H1 (cell line): Measurements from ENCODE around the gene KLF12. TPM values are rescaled to one million over a fixed set of nuclear protein-coding genes. Genes with fewer than 3 reads are reported as not detected.

Experiments
- CTCF ChIA-PET: fragments of 300-600 bp; sonication (Branson Sonifier 250); formaldehyde crosslinking; loops from one replicate; lab custom pipeline; 2021; ENCODE audit not compliant: partially characterized antibody; lab: Charles Lee
- POLR2A ChIA-PET: fragments of 300-600 bp; sonication (Branson Sonifier 250); formaldehyde crosslinking; loops from one replicate; lab custom pipeline; 2021; ENCODE audit warnings: inconsistent platforms; ENCODE audit not compliant: partially characterized antibody; lab: Charles Lee
- DNase-seq, 2 experiments: peaks; one replicate each; pipeline versions ENCODE4 v3.0.0 to v3.0.0-alpha.2; 2010 to 2022; ENCODE audit warnings: low spot score in 2 of 2, low read depth in 1 of 2, mixed read lengths in 1 of 2
- FAIRE-seq: peaks from 2 replicates; lab custom pipeline; 2011; peaks lifted over from hg19 to GRCh38; lab: Jason Lieb, UNC
- H2AFZ ChIP-seq: 2 replicates; pipeline ENCODE4 v1.8.1; 2012; ENCODE audit warnings: low read length, inconsistent platforms
- H2AK5ac ChIP-seq: 2 replicates; pipeline ENCODE4 v1.6.1; 2013; ENCODE audit warnings: low read depth, low read length
- H2BK120ac ChIP-seq: replicated peaks from 2 replicates; pipeline ENCODE3; 2013; ENCODE audit warnings: low read depth, low read length, inconsistent platforms
- H2BK12ac ChIP-seq: 2 replicates; pipeline ENCODE4 v1.6.1; 2013; ENCODE audit warnings: low read depth, low read length
- H2BK15ac ChIP-seq: 2 replicates; pipeline ENCODE4 v1.6.1; 2013; ENCODE audit warnings: low read length
- H2BK20ac ChIP-seq: 2 replicates; pipeline ENCODE4 v1.6.1; 2013; ENCODE audit warnings: low read length
- H2BK5ac ChIP-seq: 2 replicates; pipeline ENCODE4 v1.6.1; 2013; ENCODE audit warnings: low read depth, low read length
- H3K14ac ChIP-seq: 2 replicates; pipeline ENCODE4 v1.6.1; 2013; ENCODE audit warnings: inconsistent platforms; ENCODE audit not compliant: insufficient read length
- H3K18ac ChIP-seq: 2 replicates; pipeline ENCODE4 v1.6.1; 2013; ENCODE audit warnings: low read length; ENCODE audit errors: extremely low read depth
- H3K23ac ChIP-seq: 2 replicates; pipeline ENCODE4 v1.6.1; 2013; ENCODE audit warnings: inconsistent platforms; ENCODE audit not compliant: insufficient read length
- H3K23me2 ChIP-seq: 2 replicates; pipeline ENCODE4 v1.6.1; 2013; ENCODE audit warnings: low read depth, low read length
- H3K27ac ChIP-seq: 2 replicates; pipeline ENCODE4 v1.6.1; 2011; ENCODE audit warnings: low read depth, low read length, inconsistent platforms
- H3K27me3 ChIP-seq, 4 experiments: replicated peaks in 1 of 4; 1 replicate in 1 of 4; 2 replicates in 3 of 4; pipeline versions ENCODE4 v1.6.1 to v1.8.1; 2011 to 2013; ENCODE audit warnings: low read length in 3 of 4, mild to moderate bottlenecking in 3 of 4, inconsistent platforms in 2 of 4, mixed read lengths in 2 of 4, moderate library complexity in 1 of 4; ENCODE audit not compliant: control insufficient read depth in 3 of 4, insufficient read depth in 3 of 4; ENCODE audit errors: extremely low read depth in 1 of 4
- H3K36me3 ChIP-seq, 4 experiments: 2 replicates each; pipeline versions ENCODE4 v1.6.1 to v1.8.1; 2011 to 2013; ENCODE audit warnings: mild to moderate bottlenecking in 4 of 4, low read length in 3 of 4, moderate library complexity in 2 of 4, control low read depth in 1 of 4, inconsistent platforms in 1 of 4; ENCODE audit not compliant: insufficient read depth in 4 of 4, control insufficient read depth in 2 of 4
- H3K4ac ChIP-seq: replicated peaks from 2 replicates; pipeline ENCODE3; 2013; ENCODE audit warnings: low read length, low read depth, mixed read lengths, inconsistent platforms; ENCODE audit not compliant: insufficient read length
- H3K4me1 ChIP-seq, 4 experiments: replicated peaks in 1 of 4; 1 replicate in 1 of 4; 2 replicates in 3 of 4; pipeline versions ENCODE4 v1.6.1 to v1.8.1; 2011 to 2013; ENCODE audit warnings: low read length in 3 of 4, inconsistent platforms in 2 of 4, mixed read lengths in 1 of 4; ENCODE audit not compliant: insufficient read depth in 4 of 4, control insufficient read depth in 3 of 4
- H3K4me2 ChIP-seq, 2 experiments: 2 replicates each; pipeline versions ENCODE4 v1.6.1 to v1.8.1; 2011 to 2013; ENCODE audit warnings: low read depth in 2 of 2, low read length in 2 of 2, control low read depth in 1 of 2, inconsistent platforms in 1 of 2, mild to moderate bottlenecking in 1 of 2; ENCODE audit not compliant: insufficient read depth in 1 of 2
- H3K4me3 ChIP-seq, 4 experiments: fragments of 200-600, 300-600 bp in 1 of 4; sonication (generic), shearing (Covaris generic), sonication (Bioruptor Twin) in 1 of 4; 2 replicates each; pipeline versions ENCODE4 v1.5.1 to v1.8.1; 2011 to 2016; ENCODE audit warnings: low read length in 4 of 4, low read depth in 3 of 4, control low read depth in 2 of 4, inconsistent platforms in 2 of 4, mild to moderate bottlenecking in 2 of 4, mixed read lengths in 1 of 4, moderate library complexity in 1 of 4; ENCODE audit not compliant: insufficient read depth in 2 of 4; ENCODE audit errors: extremely low read depth in 1 of 4
- H3K56ac ChIP-seq: replicated peaks from 2 replicates; pipeline ENCODE3; 2013; ENCODE audit warnings: low read depth, mild to moderate bottlenecking, mixed read lengths, low read length, inconsistent platforms; ENCODE audit not compliant: insufficient read length
- H3K79me1 ChIP-seq: 2 replicates; pipeline ENCODE4 v1.6.1; 2013; ENCODE audit warnings: low read depth, low read length, control low read depth
- H3K79me2 ChIP-seq, 2 experiments: 2 replicates each; pipeline versions ENCODE4 v1.6.1 to v1.8.1; 2012 to 2013; ENCODE audit warnings: low read length in 2 of 2, mild to moderate bottlenecking in 2 of 2, inconsistent platforms in 1 of 2; ENCODE audit not compliant: insufficient read depth in 2 of 2, control insufficient read depth in 1 of 2
- H3K9ac ChIP-seq, 4 experiments: replicated peaks in 1 of 4; 1 replicate in 1 of 4; 2 replicates in 3 of 4; pipeline versions ENCODE4 v1.6.1 to v1.8.1; 2011 to 2013; ENCODE audit warnings: low read depth in 3 of 4, low read length in 3 of 4, control low read depth in 2 of 4, mild to moderate bottlenecking in 2 of 4, moderate library complexity in 2 of 4, inconsistent platforms in 1 of 4; ENCODE audit errors: extremely low read depth in 1 of 4
- H3K9me3 ChIP-seq, 2 experiments: 2 replicates each; pipeline versions ENCODE4 v1.6.1 to v1.8.1; 2012 to 2013; ENCODE audit warnings: mild to moderate bottlenecking in 2 of 2, moderate library complexity in 2 of 2, control low read depth in 1 of 2, inconsistent platforms in 1 of 2, low read depth in 1 of 2, low read length in 1 of 2, mixed read lengths in 1 of 2; ENCODE audit not compliant: insufficient read depth in 2 of 2
- H4K20me1 ChIP-seq, 2 experiments: replicated peaks in 1 of 2; 2 replicates each; pipeline versions ENCODE3 to v1.8.1; 2011 to 2013; ENCODE audit warnings: inconsistent platforms in 2 of 2, low read length in 2 of 2, mild to moderate bottlenecking in 1 of 2; ENCODE audit not compliant: insufficient read depth in 2 of 2, control insufficient read depth in 1 of 2
- H4K5ac ChIP-seq: 2 replicates; pipeline ENCODE4 v1.6.1; 2013; ENCODE audit warnings: low read length, low read depth, mixed read lengths, inconsistent platforms; ENCODE audit not compliant: insufficient read length
- H4K8ac ChIP-seq: 2 replicates; pipeline ENCODE4 v1.8.0; 2013; ENCODE audit warnings: mild to moderate bottlenecking, moderate library complexity, low read length, inconsistent platforms; ENCODE audit not compliant: insufficient read depth; ENCODE audit errors: extremely low read depth
- H4K91ac ChIP-seq: replicated peaks from 2 replicates; pipeline ENCODE3; 2013; ENCODE audit warnings: low read length, mixed read lengths, inconsistent platforms; ENCODE audit not compliant: insufficient read length
- RFX5 ChIP-seq: IDR thresholded peaks from 2 replicates; pipeline ENCODE4 v1.6.1; 2011; ENCODE audit warnings: low read depth, low read length, improper control_type of control experiment, borderline replicate concordance
- SAP30 ChIP-seq: fragments of 300-600 bp; sonication (generic); IDR thresholded peaks from 2 replicates; pipeline ENCODE4 v1.7.1; 2012; ENCODE audit warnings: low read length, moderate library complexity, mild to moderate bottlenecking, inconsistent platforms; ENCODE audit not compliant: insufficient read depth, insufficient replicate concordance
- WGBS, 2 experiments: shearing (Covaris generic) in 1 of 2; methylation state at CpG; one replicate each; pipeline versions ENCODE4 v1.1.6 to v1.1.7; 2013 to 2015; ENCODE audit warnings: low lambda C conversion rate in 2 of 2, mixed read lengths in 2 of 2, inconsistent platforms in 1 of 2, low coverage in 1 of 2, missing lambda C conversion rate in 1 of 2; ENCODE audit not compliant: insufficient replicate concordance in 2 of 2, insufficient coverage in 1 of 2, insufficient read length in 1 of 2; ENCODE audit errors: extremely low coverage in 1 of 2, missing lambda C conversion rate in 1 of 2; 5-methylcytosine and 5-hydroxymethylcytosine counted together
- polyA plus RNA-seq, 7 experiments: library from polyadenylated mRNA; depleted of rRNA in 3 of 7; stranded (reverse) in 5 of 7; unstranded in 2 of 7; fragments of >200 nt in 5 of 7; fragments of 200-250 nt in 2 of 7; gene quantifications; 1 replicate in 5 of 7; 2 replicates in 1 of 7; 4 replicates in 1 of 7; pipeline versions ENCODE4 v1.2.1 to v1.2.3, GENCODE V29; 2011 to 2013; ENCODE audit warnings: missing spikeins in 2 of 7, mixed read lengths in 2 of 7
- total RNA-seq: library from RNA; stranded (reverse); fragmentation: NEBNext Ultra II Directional; extraction: Animal tissue kit (Norgen Biotek cat#: 25700); gene quantifications from 2 replicates; pipeline ENCODE4 v1.2.1, GENCODE V29; 2021
- TF ChIP-seq, protein P1 (sequence below): IDR thresholded peaks from 2 replicates; pipeline ENCODE4 v1.6.1; 2011; ENCODE audit warnings: low read depth, mild to moderate bottlenecking, low read length; ENCODE audit not compliant: insufficient read depth

KLF12 gene
- total and polyA plus RNA-seq, 2 of the 8 experiments (the other 6 are each of a cell fraction or from before 2014, with no cell fraction given), result 6.6 to 12.1 TPM

DNA sequence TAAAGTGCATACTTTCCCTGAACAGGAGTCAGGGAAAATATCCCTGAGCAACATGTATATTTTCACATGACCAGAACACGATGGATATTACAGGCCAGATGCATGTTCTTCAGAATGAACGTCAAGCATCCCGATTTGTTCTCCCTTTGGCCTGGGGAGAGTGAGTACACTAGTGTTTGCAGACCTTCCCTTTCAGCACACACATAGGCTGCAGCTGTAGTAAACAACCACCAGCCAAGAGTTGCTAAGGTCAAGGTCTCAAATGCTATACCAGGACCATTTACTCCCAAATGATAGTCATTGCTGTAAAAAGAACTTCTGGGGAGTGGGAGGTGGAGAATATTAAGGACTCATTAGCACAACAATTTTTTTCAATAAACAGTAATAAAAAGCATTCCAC lies 3.0 kb downstream of the KLF12 start:
- Histone ChIP-seq H3K18ac (no peak overlapping the region), H3K4me3 (no peak overlapping the region), H3K9me3 (no peaks in the 10 kb centered on the region), H4K91ac (no peak overlapping the region), H3K27ac (no peak overlapping the region), H3K23me2 (peaks cover 20% of the 10 kb centered on the region), H2BK15ac (no peak overlapping the region), H2BK120ac (no peak overlapping the region), H2BK12ac (no peak overlapping the region), H3K4ac (no peak overlapping the region)
- CTCF ChIA-PET, result interaction anchor here (1.3 kb wide), 2 partner anchors 95 to 156 kb away, joined by 3 read pairs; no protein-coding TSS in a partner anchor
- WGBS, 2 experiments, result 89% methylated on average over 3 of the region's 3 CpGs; no CpG with 5 or more reads in 1 of the 2 experiments
- TF ChIP-seq SAP30 (no peak), RFX5 (no peak)
- TF ChIP-seq, protein P1, sequence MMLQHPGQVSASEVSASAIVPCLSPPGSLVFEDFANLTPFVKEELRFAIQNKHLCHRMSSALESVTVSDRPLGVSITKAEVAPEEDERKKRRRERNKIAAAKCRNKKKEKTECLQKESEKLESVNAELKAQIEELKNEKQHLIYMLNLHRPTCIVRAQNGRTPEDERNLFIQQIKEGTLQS, result no peak
- TF ChIP-seq, all 59 proteins: peak for 0
- H4K5ac ChIP-seq, result no peak overlapping the region
- no peak overlapping the region for H3K56ac ChIP-seq
- POLR2A ChIA-PET, result no interaction called here
- FAIRE-seq, result no peak
- H2BK20ac ChIP-seq, result no peak overlapping the region
- DNase-seq, result no peak
- no peak overlapping the region for H3K4me2 ChIP-seq
- H2AK5ac ChIP-seq, result no peak overlapping the region
- H3K79me1 ChIP-seq, result no peaks in the 10 kb centered on the region
- H3K4me1 ChIP-seq, result peaks cover 2% of the 10 kb centered on the region in 4 experiments; a peak in 5 of 7 replicates
- H4K20me1 ChIP-seq, result no peaks in the 10 kb centered on the region
- no peak overlapping the region for H3K9ac ChIP-seq
- no peaks in the 10 kb centered on the region for H3K36me3 ChIP-seq
- no peak overlapping the region for H2BK5ac ChIP-seq
- H3K14ac ChIP-seq, result no peak overlapping the region
- no peaks in the 10 kb centered on the region; a peak in 1 of 7 replicates for H3K27me3 ChIP-seq
- peaks cover 0 to 57% of the 10 kb centered on the region in 2 experiments; a peak in 3 of 4 replicates for H3K79me2 ChIP-seq
- H3K23ac ChIP-seq, result no peak overlapping the region
- no peak overlapping the region for H2AFZ ChIP-seq
- H4K8ac ChIP-seq, result no peak overlapping the region
